Activated CD4-positive, alpha-beta T cell treated with anti-CD3 and anti-CD28 coated beads, Interleukin-2, amount 10 ng/mL, durations not matched to agents 7 days and 5 days (primary cell): Measurements from ENCODE around the gene IFNA14. TPM values are rescaled to one million over a fixed set of nuclear protein-coding genes. Genes with fewer than 3 reads are reported as not detected.
"Not testable (repeated sequence)": the region's sequence is repeated elsewhere in the genome, so short reads cannot be mapped to it uniquely, and the experiment has no call there.

ENCODE experiments used
- CTCF ChIA-PET: fragments of 350-600 bp; sonication (Branson Sonifier 250); formaldehyde crosslinking; loops from one replicate; lab custom pipeline; 2021; ENCODE audit warnings: antibody characterized with exemption; lab: Charles Lee
- POLR2A ChIA-PET: fragments of 350-600 bp; sonication (Branson Sonifier 250); formaldehyde crosslinking; loops from one replicate; lab custom pipeline; 2021; ENCODE audit warnings: antibody characterized with exemption; lab: Charles Lee
- DNase-seq: peaks from one replicate; pipeline ENCODE4 v3.0.0-alpha.2; 2020
- H3K27ac Mint-ChIP-seq: one replicate; pipeline ENCODE4 v1.8.0; 2021; ENCODE audit warnings: mild to moderate bottlenecking, moderate library complexity, mixed read lengths
- H3K27me3 Mint-ChIP-seq: one replicate; pipeline ENCODE4 v1.8.0; 2021; ENCODE audit warnings: mixed read lengths
- H3K36me3 Mint-ChIP-seq: one replicate; pipeline ENCODE4 v1.8.0; 2021; ENCODE audit warnings: low read depth, mixed read lengths
- H3K4me1 Mint-ChIP-seq: one replicate; pipeline ENCODE4 v1.8.0; 2021; ENCODE audit warnings: mixed read lengths
- H3K4me3 Mint-ChIP-seq: one replicate; pipeline ENCODE4 v1.8.0; 2021; ENCODE audit warnings: mild to moderate bottlenecking, moderate library complexity, mixed read lengths
- H3K9me3 Mint-ChIP-seq: one replicate; pipeline ENCODE4 v1.8.0; 2021; ENCODE audit warnings: mixed read lengths
- total RNA-seq, 2 experiments: library from RNA; stranded (reverse); gene quantifications; one replicate each; pipeline ENCODE4 v1.2.3, GENCODE V29; 2021

The IFNA14 gene
- total RNA-seq, 2 experiments from 2014 or later = not detected

DNA sequence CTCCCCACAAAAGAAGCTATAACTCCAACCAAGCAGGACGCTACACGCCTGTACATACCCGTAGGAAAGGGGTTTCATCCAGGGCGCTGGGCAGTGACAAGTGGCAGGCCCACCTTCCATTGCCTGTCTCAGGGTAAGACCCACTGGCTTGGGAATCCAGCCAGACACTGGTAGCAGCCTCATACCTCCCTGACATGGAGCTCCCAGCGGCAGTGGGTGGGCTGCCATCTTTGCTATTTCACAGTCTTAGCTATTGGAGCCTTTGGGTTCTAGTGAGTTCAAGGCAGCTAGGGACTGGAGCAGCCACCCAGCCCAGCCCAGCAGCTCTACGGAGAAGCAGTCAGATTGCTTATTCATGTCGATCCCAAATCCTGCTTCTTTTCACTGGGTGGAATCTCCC lies 29.5 kb downstream of the IFNA14 start:
- Mint-ChIP-seq H3K4me1 (peaks cover 4% of the 10 kb centered on the region), H3K27me3 (peaks cover 10% of the 10 kb centered on the region), H3K4me3 (no peak overlapping the region), H3K27ac (no peak overlapping the region), H3K36me3 (no peaks in the 10 kb centered on the region), H3K9me3 (no peaks in the 10 kb centered on the region)
- no peak for DNase-seq
- ChIA-PET POLR2A (no interaction called here), CTCF (no interaction called here)

GRCh38 chr9:21207043-21207442 lies 32.8 kb downstream of the IFNA14 start, which contains the start of gene IFNA10:
TSS of gene IFNA10 (minus strand) at chr9:21207143. CDS start at chr9:21207097, 46 bp downstream.
- DNase-seq, H3K9me3 Mint-ChIP-seq, POLR2A ChIA-PET, H3K36me3 Mint-ChIP-seq, CTCF ChIA-PET, H3K4me3 Mint-ChIP-seq, H3K4me1 Mint-ChIP-seq, H3K27ac Mint-ChIP-seq: not testable (repeated sequence)
- H3K27me3 Mint-ChIP-seq = peaks cover 21% of the 10 kb centered on the region

DNA sequence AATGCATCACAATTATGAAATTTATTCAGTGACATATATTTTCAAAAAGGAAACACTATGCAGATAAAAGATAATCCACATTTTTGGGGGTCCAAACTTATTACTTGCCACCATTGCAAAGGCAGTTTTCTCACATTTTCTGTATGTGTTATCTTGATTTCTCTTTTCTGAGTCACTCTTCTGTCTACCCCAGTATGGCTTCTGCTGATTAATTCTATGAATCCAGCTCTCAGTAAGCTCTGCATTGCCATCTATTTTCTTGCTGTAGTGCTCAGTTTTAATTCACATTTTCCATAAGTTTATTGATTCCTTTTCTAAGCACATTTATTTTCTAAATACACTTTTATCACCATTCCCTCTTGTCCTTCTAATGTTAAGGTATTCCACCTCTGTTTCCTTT lies 34.6 kb downstream of the IFNA14 start:
- Mint-ChIP-seq H3K4me1 (no peaks in the 10 kb centered on the region), H3K4me3 (no peak overlapping the region), H3K27ac (no peak overlapping the region), H3K9me3 (no peaks in the 10 kb centered on the region), H3K27me3 (peaks cover 33% of the 10 kb centered on the region), H3K36me3 (no peaks in the 10 kb centered on the region)
- ChIA-PET POLR2A (no interaction called here), CTCF (no interaction called here)
- no peak for DNase-seq

- CTCF ChIA-PET, POLR2A ChIA-PET: not testable (repeated sequence)
Observed at GRCh38 chr9:21202105-21202504, 37.7 kb downstream of the IFNA14 start, which contains the start of gene IFNA7. TSS of gene IFNA7 (minus strand) at chr9:21202205. CDS start at chr9:21202165, 40 bp downstream.

DNA sequence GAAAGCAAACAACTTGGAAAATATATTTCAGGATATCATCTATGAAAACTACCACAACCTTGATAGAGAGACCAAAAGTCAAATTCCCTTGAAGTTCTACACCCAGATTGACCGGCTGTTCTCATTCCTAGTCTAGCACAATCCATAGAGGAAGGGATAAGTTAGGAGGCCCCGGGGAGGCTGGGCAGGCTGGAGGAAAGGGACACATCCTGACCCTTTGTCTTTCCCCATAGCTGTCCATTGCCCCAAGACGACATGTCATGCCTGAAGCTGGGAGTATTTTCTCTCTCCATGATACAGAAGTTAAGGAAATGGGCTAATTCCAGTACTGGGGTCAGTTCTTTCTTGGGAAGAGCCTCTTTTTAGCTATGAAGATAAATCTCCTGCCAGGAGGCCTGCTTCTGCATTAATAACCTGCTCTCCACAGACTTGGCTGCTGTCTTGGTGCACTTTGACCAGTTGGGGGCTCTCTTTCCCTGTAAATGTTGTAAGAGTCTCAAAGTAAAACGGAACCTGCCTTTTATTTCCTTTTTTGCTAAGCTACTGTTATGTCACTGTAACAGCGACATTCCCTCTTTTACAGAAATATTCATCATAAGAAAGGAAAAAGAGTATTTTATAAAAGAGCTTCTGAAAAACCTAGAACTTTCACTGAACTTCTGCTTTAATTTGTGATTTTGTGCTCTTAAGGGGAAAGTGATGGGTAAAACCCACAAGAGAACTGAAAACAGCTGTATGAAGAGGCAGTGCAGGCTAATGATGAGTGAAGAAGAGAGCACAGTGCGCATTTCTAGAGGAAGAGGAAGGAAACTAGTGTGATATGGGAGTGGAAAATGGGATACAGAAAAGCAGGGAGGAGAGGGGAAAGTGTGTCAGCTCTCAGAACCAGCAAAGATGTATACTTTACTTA lies 44.7 kb downstream of the IFNA14 start:
- not testable (repeated sequence) for H3K4me1 Mint-ChIP-seq, H3K27ac Mint-ChIP-seq, H3K27me3 Mint-ChIP-seq, H3K36me3 Mint-ChIP-seq, H3K9me3 Mint-ChIP-seq
- CTCF ChIA-PET = interaction anchor here (0.6 to 1.2 kb wide), 5 partner anchors 9 to 140 kb away, joined by 3 to 5 read pairs (median 3); partner anchors contain the start of gene KLHL9
- peak; percentile 64 for DNase-seq
- H3K4me3 Mint-ChIP-seq = peak overlapping the region; percentile 25
- POLR2A ChIA-PET = interaction anchor here (0.6 kb wide), 1 partner anchor 58 kb away, joined by 8 read pairs; no protein-coding TSS in a partner anchor

More at GRCh38 chr9:21202105-21202504, 37.7 kb downstream of the IFNA14 start, which contains the start of gene IFNA7:
- not testable (repeated sequence) for DNase-seq, H3K36me3 Mint-ChIP-seq, H3K9me3 Mint-ChIP-seq, H3K27ac Mint-ChIP-seq, H3K4me3 Mint-ChIP-seq, H3K4me1 Mint-ChIP-seq
- H3K27me3 Mint-ChIP-seq = peaks cover 38% of the 10 kb centered on the region

Other genes with a start within 250 kb of the IFNA14 start
- gene HACD4, start 208.4 kb downstream of the IFNA14 start, total RNA-seq = 10 to 100 TPM; 15.0 to 17.1 TPM
- not detected for gene IFNB1, start 162.1 kb downstream of the IFNA14 start, total RNA-seq
- gene IFNW1, start 98.2 kb downstream of the IFNA14 start, total RNA-seq = not detected
- not detected for gene IFNA21, start 73.3 kb downstream of the IFNA14 start, total RNA-seq
- not detected for gene IFNA4, start 52.4 kb downstream of the IFNA14 start, total RNA-seq
- gene IFNA7, start 37.8 kb downstream of the IFNA14 start, total RNA-seq = not detected
- gene IFNA10, start 32.9 kb downstream of the IFNA14 start, total RNA-seq = not detected
- not detected for gene IFNA16, start 22.7 kb downstream of the IFNA14 start, total RNA-seq
- not detected for gene IFNA17, start 11.8 kb downstream of the IFNA14 start, total RNA-seq
- gene IFNA5, start 65.3 kb upstream of the IFNA14 start, total RNA-seq = not detected
- 10 to 100 TPM; 20.9 to 21.8 TPM for gene KLHL9, start 95.4 kb upstream of the IFNA14 start, total RNA-seq
- not detected for gene IFNA6, start 110.9 kb upstream of the IFNA14 start, total RNA-seq
- not detected for gene IFNA13, start 128.1 kb upstream of the IFNA14 start, total RNA-seq
- not detected for gene IFNA2, start 145.4 kb upstream of the IFNA14 start, total RNA-seq
- gene IFNA8, start 169.1 kb upstream of the IFNA14 start, total RNA-seq = not detected
- not detected for gene IFNA1, start 200.4 kb upstream of the IFNA14 start, total RNA-seq
- gene IFNE, start 242.3 kb upstream of the IFNA14 start, total RNA-seq = not detected